Activated CD8-positive, alpha-beta T cell treated with anti-CD3 and anti-CD28 coated beads for 36 hours (primary cell): ENCODE measurements around the gene GVQW3. TPM values are rescaled to one million over a fixed set of nuclear protein-coding genes. Genes with fewer than 3 reads are reported as not detected.
A peak's percentile ranks its signal among the peaks of the same experiment; 100 is the strongest.

Experiments
- ATAC-seq: fragments of 200-7000 bp; cut with Tn5 transposase; one replicate; pipeline ENCODE4 v1.10.0; 2021; ENCODE audit warnings: mild to moderate bottlenecking, moderate library complexity
- CTCF ChIA-PET: fragments of 350-600 bp; sonication (Branson Sonifier 250); formaldehyde crosslinking; loops from one replicate; lab custom pipeline; 2021; ENCODE audit warnings: antibody characterized with exemption; lab: Charles Lee
- POLR2A ChIA-PET: fragments of 350-600 bp; sonication (Branson Sonifier 250); formaldehyde crosslinking; loops from one replicate; lab custom pipeline; 2021; ENCODE audit warnings: antibody characterized with exemption; lab: Charles Lee
- DNase-seq: peaks from one replicate; pipeline ENCODE4 v3.0.0-alpha.2; 2020
- H3K27ac Mint-ChIP-seq: one replicate; pipeline ENCODE4 v1.8.0; 2021; ENCODE audit warnings: mild to moderate bottlenecking, mixed read lengths
- H3K27me3 Mint-ChIP-seq: one replicate; pipeline ENCODE4 v1.8.0; 2021; ENCODE audit warnings: mixed read lengths
- H3K36me3 Mint-ChIP-seq: one replicate; pipeline ENCODE4 v1.8.0; 2021; ENCODE audit warnings: low read depth, mixed read lengths
- H3K4me1 Mint-ChIP-seq: one replicate; pipeline ENCODE4 v1.8.0; 2021; ENCODE audit warnings: low read depth, mixed read lengths
- H3K4me3 Mint-ChIP-seq: one replicate; pipeline ENCODE4 v1.8.0; 2021; ENCODE audit warnings: mild to moderate bottlenecking, moderate library complexity, mixed read lengths
- H3K9me3 Mint-ChIP-seq: one replicate; pipeline ENCODE4 v1.8.0; 2021; ENCODE audit warnings: mixed read lengths
- CTCF ChIP-seq: fragments of 200-600 bp; IDR thresholded peaks from one replicate; pipeline ENCODE4 v1.8.0; 2022; ENCODE audit warnings: antibody characterized with exemption, mild to moderate bottlenecking
- intact Hi-C: fragments of 100-400 bp; cut with micrococcal nuclease; formaldehyde crosslinking; loops from one replicate; pipeline ENCODE4 v1.10.0; 2022
- total RNA-seq, 2 experiments: library from RNA; stranded (reverse); gene quantifications; one replicate each; pipeline ENCODE4 v1.2.3, GENCODE V29; 2021

The GVQW3 gene
- total RNA-seq, 2 experiments from 2014 or later = 2.1 to 4.2 TPM

- intact Hi-C loops = no loop called here
- DNase-seq (peak; percentile 81), ATAC-seq (peak; percentile 45)
- Mint-ChIP-seq H3K36me3 (peaks cover 8% of the 10 kb centered on the region), H3K27me3 (no peaks in the 10 kb centered on the region), H3K4me1 (peaks cover 53% of the 10 kb centered on the region), H3K9me3 (no peaks in the 10 kb centered on the region), H3K4me3 (peak overlapping the region; percentile 87), H3K27ac (peak overlapping the region; percentile 97)
- no peak for TF ChIP-seq CTCF
- CTCF ChIA-PET = interaction anchor here (0.9 kb wide), 1 partner anchor 173 kb away, joined by 3 read pairs; no protein-coding TSS in a partner anchor
- POLR2A ChIA-PET = interaction anchor here (0.9 to 1.0 kb wide), 4 partner anchors 16 to 289 kb away, joined by 3 to 5 read pairs (median 4); no protein-coding TSS in a partner anchor
These were observed 755 bp upstream of the GVQW3 start for GRCh38 chr11:76380159-76380976.

- DNase-seq (no peak), ATAC-seq (no peak)
- POLR2A ChIA-PET = interaction anchor here (0.6 to 1.1 kb wide), 3 partner anchors 20 to 1411 kb away, joined by 3 to 4 read pairs (median 4); no protein-coding TSS in a partner anchor
- CTCF ChIA-PET = interaction anchor here (0.8 to 1.9 kb wide), 3 partner anchors 38 to 298 kb away, joined by 3 to 7 read pairs (median 3); no protein-coding TSS in a partner anchor
- peaks cover 8% of the 10 kb centered on the region for H3K36me3 Mint-ChIP-seq
- intact Hi-C loops = no loop called here
- peaks cover 41% of the 10 kb centered on the region for H3K4me1 Mint-ChIP-seq
- H3K27ac Mint-ChIP-seq = no peak overlapping the region
- no peaks in the 10 kb centered on the region for H3K9me3 Mint-ChIP-seq
- H3K27me3 Mint-ChIP-seq = no peaks in the 10 kb centered on the region
- H3K4me3 Mint-ChIP-seq = peak overlapping the region; percentile 90
- no peak for TF ChIP-seq CTCF
These were observed 1.1 kb downstream of the GVQW3 start for GRCh38 chr11:76382209-76382608.

GRCh38 chr11:76385903-76386302 is 4.8 kb downstream of the GVQW3 start:
- no peak for TF ChIP-seq CTCF
- POLR2A ChIA-PET = interaction anchor here (1.0 kb wide), 1 partner anchor 10 kb away, joined by 3 read pairs; no protein-coding TSS in a partner anchor
- DNase-seq = no peak
- Mint-ChIP-seq H3K27me3 (no peaks in the 10 kb centered on the region), H3K27ac (no peak overlapping the region), H3K4me3 (no peak overlapping the region), H3K36me3 (peaks cover 1% of the 10 kb centered on the region), H3K4me1 (peaks cover 23% of the 10 kb centered on the region), H3K9me3 (no peaks in the 10 kb centered on the region)
- no peak for ATAC-seq
- intact Hi-C loops = no loop called here
- CTCF ChIA-PET = no interaction called here

GRCh38 chr11:76388408-76388807 is 7.3 kb downstream of the GVQW3 start:
- no peaks in the 10 kb centered on the region for H3K9me3 Mint-ChIP-seq
- CTCF ChIA-PET = interaction anchor here (1.2 to 2.6 kb wide), 2 partner anchors 13 to 32 kb away, joined by 3 to 10 read pairs; no protein-coding TSS in a partner anchor
- intact Hi-C loops = no loop called here

More at GRCh38 chr11:76388408-76388807, 7.3 kb downstream of the GVQW3 start:
- POLR2A ChIA-PET = no interaction called here
- DNase-seq = no peak
- Mint-ChIP-seq H3K36me3 (no peaks in the 10 kb centered on the region), H3K4me1 (peaks cover 6% of the 10 kb centered on the region), H3K27me3 (no peaks in the 10 kb centered on the region), H3K4me3 (no peak overlapping the region), H3K27ac (no peak overlapping the region)
- ATAC-seq = no peak
- no peak for TF ChIP-seq CTCF
